ENCODE results near the gene SYT9.

SYT9 gene

GRCh38 chr11:7341551-7341950 lies 89.8 kb downstream of the SYT9 start:
- DNase-seq (ENCODE audit: low read depth, low spot score): no peak

DNA sequence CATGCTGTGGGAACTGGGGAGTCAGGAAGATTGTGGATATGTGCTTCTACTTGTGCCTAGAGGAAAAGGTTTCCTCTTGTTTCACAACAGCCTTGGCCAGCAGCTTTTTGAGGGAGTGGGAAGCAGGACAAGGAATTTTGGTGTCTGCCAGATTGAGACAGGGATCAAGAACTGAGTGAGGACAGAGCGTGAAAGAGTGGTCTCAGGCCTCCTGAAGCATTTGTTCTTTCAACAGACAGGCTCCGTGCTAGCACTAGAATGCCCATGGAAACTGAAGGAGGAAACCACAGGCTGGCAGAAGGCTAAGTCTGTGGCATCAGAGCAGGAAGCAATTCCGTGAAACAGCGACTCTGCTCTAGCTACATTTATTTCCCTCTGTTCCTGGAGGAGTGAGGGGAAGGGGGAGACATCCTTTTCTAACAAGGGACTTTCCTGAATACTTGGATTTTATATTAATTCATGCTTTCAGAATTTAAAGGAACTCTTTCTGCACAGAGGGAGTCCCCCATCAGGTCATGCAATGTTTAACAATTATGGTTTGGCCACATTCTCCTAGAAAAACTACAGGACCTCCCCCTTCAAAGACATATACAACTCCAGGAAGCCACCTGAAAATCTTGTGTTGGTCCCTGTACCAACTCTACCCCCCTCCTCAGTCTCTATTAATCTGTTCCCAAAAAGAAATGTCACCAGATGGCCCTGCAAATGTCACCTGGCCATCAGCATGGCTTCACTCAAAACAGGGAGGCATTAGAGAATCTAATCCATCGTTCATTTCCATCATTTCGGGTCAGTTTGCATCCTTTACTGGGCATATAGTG lies 96.1 kb downstream of the SYT9 start:
- no peak for DNase-seq (ENCODE audit: low read depth, low spot score)

DNA sequence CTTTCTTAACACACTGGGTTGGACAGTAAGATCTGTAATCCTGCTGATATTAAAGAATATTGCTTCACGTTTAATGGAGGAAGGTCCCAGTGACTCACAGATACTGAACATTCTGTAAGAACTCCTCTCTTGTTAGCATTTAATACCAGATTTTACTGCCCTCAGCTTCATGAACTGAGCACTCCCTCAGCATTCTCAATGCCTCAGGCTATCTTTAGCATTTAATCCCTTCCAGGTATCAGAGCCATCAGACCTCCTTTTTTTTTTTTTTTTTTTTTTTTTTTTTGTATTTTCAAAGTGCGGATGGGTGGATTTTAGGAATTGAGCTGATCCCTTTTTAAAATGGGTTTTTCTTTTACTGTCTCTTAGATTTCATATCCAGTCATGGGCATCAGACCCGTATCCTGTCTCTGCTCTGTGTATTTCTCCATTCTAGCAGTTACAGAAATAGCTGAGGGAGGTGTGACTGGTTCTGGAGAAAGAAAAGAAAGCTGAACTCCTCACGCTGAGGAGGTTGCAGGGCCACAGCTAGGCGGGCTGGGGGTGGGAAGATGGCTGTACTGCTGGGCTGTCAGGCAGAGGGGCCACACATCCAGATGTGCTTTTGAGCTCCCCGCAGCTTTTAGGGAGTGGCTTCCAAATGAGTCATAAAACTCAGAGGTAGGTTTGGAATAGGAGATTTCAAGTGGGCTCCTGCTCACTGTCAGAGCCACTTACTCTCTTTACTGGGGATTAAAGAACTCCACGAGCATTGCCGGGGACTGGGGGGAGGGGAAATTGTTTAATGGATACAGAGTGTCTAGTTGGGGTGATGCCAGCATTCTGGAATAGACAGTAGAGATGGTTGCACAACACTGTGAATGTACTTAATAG lies 97.0 kb downstream of the SYT9 start:
- peak; percentile 39 for DNase-seq (ENCODE audit: low read depth, low spot score)

DNA sequence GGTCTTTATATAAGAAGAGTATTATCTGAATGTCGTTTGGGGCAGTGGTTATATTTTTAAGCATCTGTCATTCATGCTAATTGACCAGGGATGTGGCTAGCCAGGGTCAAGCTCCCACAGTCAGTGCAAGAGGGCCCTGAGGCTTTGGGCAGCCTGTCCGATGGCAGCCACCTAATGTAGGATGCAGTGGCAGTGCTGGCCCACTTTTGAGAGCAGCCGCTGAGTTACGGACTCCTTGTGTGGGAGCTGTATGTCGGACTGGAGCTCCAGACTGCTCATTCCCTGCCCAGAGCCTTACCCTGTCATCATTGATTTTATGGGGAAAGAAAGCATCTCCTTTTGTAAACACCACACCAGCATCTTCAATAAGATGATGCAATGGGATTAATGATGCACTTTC lies 99.5 kb downstream of the SYT9 start:
- no peak for DNase-seq (ENCODE audit: low read depth, low spot score)

- DNase-seq (ENCODE audit: low read depth, low spot score): peak; percentile 53
Measured at GRCh38 chr11:7353100-7353499, 101.4 kb downstream of the SYT9 start.

GRCh38 chr11:7364660-7365059 lies 113.0 kb downstream of the SYT9 start:
- DNase-seq (ENCODE audit: low read depth, low spot score): no peak

DNA sequence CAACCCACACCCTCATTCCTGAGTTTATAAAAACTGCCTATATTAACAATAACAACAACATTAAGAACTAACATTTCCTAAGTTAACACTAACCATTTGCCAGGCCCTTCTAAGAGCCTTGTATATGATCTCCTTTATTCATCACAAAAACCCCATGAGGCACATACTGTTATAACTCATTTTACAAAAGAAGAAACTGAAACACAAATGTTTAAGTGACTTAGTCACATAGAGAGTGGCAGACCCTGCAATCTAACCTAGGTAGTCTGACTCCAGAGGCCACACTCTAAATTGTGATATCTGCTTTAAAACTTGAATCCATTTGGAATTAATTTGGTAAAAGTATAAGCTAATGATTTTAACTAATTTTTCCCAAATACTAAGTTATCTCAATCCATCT lies 116.1 kb downstream of the SYT9 start:
- no peak for DNase-seq (ENCODE audit: low read depth, low spot score)

DNA sequence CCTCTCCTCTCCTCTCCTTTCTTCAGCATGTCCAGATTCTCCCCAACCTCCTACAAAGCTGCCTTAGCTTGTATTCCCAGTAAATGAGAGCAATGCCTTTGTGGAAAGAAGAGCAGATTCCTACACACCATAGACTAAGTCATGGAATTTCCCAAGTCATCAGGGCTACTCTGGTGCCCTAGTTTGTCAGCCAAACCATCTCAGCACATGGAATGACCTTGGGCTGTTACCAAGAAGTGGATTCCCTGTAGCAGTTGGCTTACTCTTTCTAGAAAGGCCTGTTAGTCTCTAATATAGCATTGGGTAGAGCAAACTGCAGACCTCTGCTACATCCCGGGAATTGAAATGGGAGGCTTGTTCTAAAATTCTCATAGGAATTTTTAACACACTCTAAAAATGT lies 124.7 kb downstream of the SYT9 start:
- no peak for DNase-seq (ENCODE audit: low read depth, low spot score)

GRCh38 chr11:7381937-7382336 lies 130.2 kb downstream of the SYT9 start:
- no peak for DNase-seq (ENCODE audit: low read depth, low spot score)

DNA sequence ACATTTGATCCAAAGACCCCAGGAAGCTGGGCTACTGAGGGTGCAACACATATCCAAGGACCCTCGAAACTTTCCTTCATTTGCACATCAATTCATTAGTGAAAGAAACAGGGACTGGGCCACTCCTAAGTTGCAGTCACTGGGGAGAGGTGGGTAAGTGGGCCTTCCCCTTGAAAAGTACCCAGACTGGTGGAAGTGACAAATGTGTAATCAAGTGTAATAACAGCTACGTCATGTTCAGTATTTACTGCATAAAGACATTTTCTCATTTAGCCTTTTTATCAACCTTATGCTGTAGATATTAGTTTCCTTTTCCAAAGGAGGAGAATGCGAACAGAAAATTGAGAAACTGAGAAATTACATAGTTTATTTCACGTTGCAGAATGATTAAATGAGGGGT lies 131.7 kb downstream of the SYT9 start:
- no peak for DNase-seq (ENCODE audit: low read depth, low spot score)

GRCh38 chr11:7384691-7385090 lies 133.0 kb downstream of the SYT9 start:
- DNase-seq (ENCODE audit: low read depth, low spot score): no peak

DNA sequence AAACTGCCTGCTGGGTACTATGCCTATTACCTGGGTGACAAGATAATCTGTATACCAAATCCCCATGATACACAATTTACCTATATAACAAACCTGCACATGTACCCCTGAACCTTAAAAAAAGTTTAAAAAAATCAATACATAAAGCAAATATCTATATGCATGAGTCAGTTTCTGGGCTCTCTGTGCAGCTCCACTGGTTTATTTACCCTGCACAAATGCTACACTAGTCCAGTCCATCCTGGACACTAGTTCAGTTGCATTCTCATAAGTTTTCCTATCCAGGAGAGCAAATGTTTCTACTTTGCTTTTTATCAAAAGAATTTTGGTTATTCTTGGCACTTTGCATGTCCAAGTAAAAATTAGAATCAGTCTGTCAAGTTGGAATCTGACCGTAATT lies 133.8 kb downstream of the SYT9 start:
- no peak for DNase-seq (ENCODE audit: low read depth, low spot score)

- DNase-seq (ENCODE audit: low read depth, low spot score): peak; percentile 15
Measured at GRCh38 chr11:7413961-7414915, 162.5 kb downstream of the SYT9 start.

- no peak for DNase-seq (ENCODE audit: low read depth, low spot score)
Measured at GRCh38 chr11:7414973-7415817, 163.5 kb downstream of the SYT9 start.

GRCh38 chr11:7416080-7416479 lies 164.4 kb downstream of the SYT9 start:
- no peak for DNase-seq (ENCODE audit: low read depth, low spot score)

- no peak for DNase-seq (ENCODE audit: low read depth, low spot score)
Measured at GRCh38 chr11:7417328-7417727, 165.6 kb downstream of the SYT9 start.

DNA sequence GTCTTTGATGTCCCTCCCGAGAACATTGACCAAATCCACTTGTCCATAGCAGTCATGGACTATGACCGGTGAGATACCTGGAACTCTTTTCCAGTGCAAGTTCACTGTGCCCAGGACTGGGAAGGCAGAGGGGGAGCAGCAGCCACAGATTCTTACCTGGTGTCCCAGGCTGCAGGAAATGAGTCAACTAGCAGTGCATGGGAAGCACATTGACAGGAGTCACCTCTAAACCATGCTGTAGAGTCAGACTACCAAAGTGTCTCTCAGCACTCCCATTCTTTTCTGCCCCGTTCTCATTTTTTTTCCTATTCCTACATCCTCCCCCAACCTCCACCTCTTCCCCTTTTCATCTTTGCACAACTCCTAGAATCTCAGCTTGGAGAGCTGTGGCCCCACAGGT lies 166.4 kb downstream of the SYT9 start:
- DNase-seq (ENCODE audit: low read depth, low spot score): no peak

DNA sequence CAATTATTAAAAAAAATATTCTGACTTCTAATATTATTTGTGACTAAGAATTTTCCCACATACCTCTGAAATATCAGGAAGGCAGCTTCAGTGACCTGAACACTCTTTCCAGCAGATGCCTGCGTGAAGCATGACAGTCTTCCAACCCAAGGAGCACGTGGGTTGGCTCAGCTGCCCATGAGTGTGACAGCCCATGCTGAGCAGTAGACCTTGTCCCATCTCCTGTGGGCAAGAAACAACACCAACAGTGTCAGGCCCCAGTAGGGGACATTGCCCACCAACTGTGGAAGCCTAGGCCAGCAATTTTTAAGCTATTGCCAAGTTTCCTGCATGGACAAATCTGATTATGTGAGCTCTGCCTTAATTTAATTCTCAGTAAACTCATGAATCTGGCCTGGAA lies 167.2 kb downstream of the SYT9 start:
- DNase-seq (ENCODE audit: low read depth, low spot score): no peak

- no peak for DNase-seq (ENCODE audit: low read depth, low spot score)
Measured at GRCh38 chr11:7421136-7421535, 169.4 kb downstream of the SYT9 start.

DNA sequence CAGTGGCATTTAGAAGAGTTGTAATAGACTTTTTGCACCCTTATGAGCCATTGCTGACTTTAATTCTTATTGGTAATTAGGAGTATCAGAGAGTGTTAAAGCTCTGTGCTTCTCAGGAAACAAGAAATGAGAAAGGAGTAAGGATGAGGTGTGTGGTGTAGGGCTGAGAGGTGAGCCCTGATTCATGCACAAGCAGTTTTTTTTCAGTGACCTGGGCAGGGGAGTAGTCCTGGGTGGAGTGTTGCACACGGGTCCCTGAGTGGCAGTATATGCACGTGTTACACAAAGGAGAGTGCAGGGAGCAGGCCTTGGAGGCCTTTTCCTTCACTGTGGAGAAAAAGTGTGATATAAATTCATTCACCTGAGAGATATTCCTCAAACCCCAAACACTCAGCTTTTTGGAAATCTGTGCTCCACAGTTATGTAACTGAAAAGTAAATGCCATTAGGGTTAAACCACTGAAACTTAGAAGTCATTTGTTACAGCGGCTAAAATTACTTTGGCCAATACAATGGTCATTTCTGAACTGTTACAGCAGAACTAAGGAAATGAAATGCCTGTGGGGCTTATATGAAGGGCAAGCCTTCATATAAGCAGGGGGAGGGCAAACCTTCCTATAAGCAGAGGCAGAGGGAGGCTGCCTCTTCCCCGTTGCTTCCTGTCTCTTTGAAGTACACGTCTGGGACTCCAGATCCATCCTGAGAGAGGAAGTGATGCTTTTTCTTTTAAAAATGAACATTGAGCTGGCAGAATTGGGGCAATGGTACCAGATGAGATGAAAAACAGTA lies 171.0 kb downstream of the SYT9 start:
- no peak for DNase-seq (ENCODE audit: low read depth, low spot score)

All from ELF-1 (cell line).